H9 (cell line): ENCODE results near the gene EPN3. TPM values are rescaled to one million over a fixed set of nuclear protein-coding genes. Genes with fewer than 3 reads are reported as not detected.

Experiments
- DNase-seq: peaks from one replicate; pipeline ENCODE4 v3.0.0-alpha.2; 2017
- H2AFZ ChIP-seq: one replicate; pipeline ENCODE4 v1.6.1; 2013; ENCODE audit warnings: mild to moderate bottlenecking, low read length, control low read depth, moderate library complexity
- H2AK5ac ChIP-seq: 2 replicates; pipeline ENCODE4 v1.6.1; 2013; ENCODE audit warnings: low read length, control low read depth, mixed read lengths; ENCODE audit not compliant: insufficient read length
- H2BK120ac ChIP-seq: one replicate; pipeline ENCODE4 v1.6.1; 2013; ENCODE audit warnings: low read depth, mild to moderate bottlenecking, low read length, control low read depth, inconsistent platforms; ENCODE audit not compliant: poor library complexity, severe bottlenecking
- H2BK12ac ChIP-seq: 2 replicates; pipeline ENCODE4 v1.6.1; 2013; ENCODE audit warnings: low read length, control low read depth, mixed read lengths, low read depth; ENCODE audit not compliant: insufficient read length
- H2BK15ac ChIP-seq: 2 replicates; pipeline ENCODE4 v1.6.1; 2013; ENCODE audit warnings: low read depth, low read length, control low read depth
- H2BK20ac ChIP-seq: one replicate; pipeline ENCODE4 v1.6.1; 2013; ENCODE audit warnings: low read depth, mild to moderate bottlenecking, low read length, control low read depth, inconsistent platforms; ENCODE audit not compliant: poor library complexity, severe bottlenecking
- H2BK5ac ChIP-seq: 2 replicates; pipeline ENCODE4 v1.6.1; 2013; ENCODE audit warnings: low read length, control low read depth, mixed read lengths; ENCODE audit not compliant: insufficient read length
- H3K14ac ChIP-seq: 2 replicates; pipeline ENCODE4 v1.6.1; 2013; ENCODE audit warnings: low read length, control low read depth; ENCODE audit not compliant: insufficient read depth
- H3K18ac ChIP-seq: 2 replicates; pipeline ENCODE4 v1.6.1; 2013; ENCODE audit warnings: low read depth, mild to moderate bottlenecking, mixed read lengths, low read length, control low read depth; ENCODE audit not compliant: insufficient read length
- H3K23ac ChIP-seq: 2 replicates; pipeline ENCODE4 v1.6.1; 2013; ENCODE audit warnings: low read length, control low read depth, mixed read lengths, low read depth; ENCODE audit not compliant: insufficient read length
- H3K23me2 ChIP-seq: 2 replicates; pipeline ENCODE4 v1.6.1; 2013; ENCODE audit warnings: low read depth, mild to moderate bottlenecking, mixed read lengths, low read length, control low read depth; ENCODE audit not compliant: insufficient read length, poor library complexity, severe bottlenecking
- H3K27ac ChIP-seq: 2 replicates; pipeline ENCODE4 v1.5.1; 2013; ENCODE audit warnings: low read length, control low read depth, mixed read lengths, low read depth; ENCODE audit not compliant: insufficient read length
- H3K27me3 ChIP-seq: 2 replicates; pipeline ENCODE4 v1.6.1; 2013; ENCODE audit warnings: low read length, control low read depth, inconsistent platforms; ENCODE audit not compliant: insufficient read depth
- H3K4ac ChIP-seq: 2 replicates; pipeline ENCODE4 v1.6.1; 2013; ENCODE audit warnings: low read depth, mild to moderate bottlenecking, control low read depth, inconsistent platforms, low read length, moderate library complexity
- H3K4me1 ChIP-seq: 2 replicates; pipeline ENCODE4 v1.6.1; 2013; ENCODE audit warnings: low read length, control low read depth, inconsistent platforms; ENCODE audit not compliant: insufficient read depth
- H3K4me2 ChIP-seq: 2 replicates; pipeline ENCODE4 v1.6.1; 2013; ENCODE audit warnings: low read length, control low read depth, mixed read lengths; ENCODE audit not compliant: insufficient read length, insufficient read depth
- H3K56ac ChIP-seq: 2 replicates; pipeline ENCODE4 v1.6.1; 2013; ENCODE audit warnings: low read depth, mild to moderate bottlenecking, mixed read lengths, low read length, control low read depth; ENCODE audit not compliant: insufficient read length
- H3K79me1 ChIP-seq: 2 replicates; pipeline ENCODE4 v1.6.1; 2013; ENCODE audit warnings: low read depth, mild to moderate bottlenecking, moderate library complexity, low read length, control low read depth, inconsistent platforms; ENCODE audit not compliant: insufficient read depth, poor library complexity, severe bottlenecking
- H3K79me2 ChIP-seq: 2 replicates; pipeline ENCODE4 v1.6.1; 2013; ENCODE audit warnings: low read length, control low read depth, inconsistent platforms; ENCODE audit not compliant: insufficient read depth
- H3K9ac ChIP-seq: 2 replicates; pipeline ENCODE4 v1.6.1; 2013; ENCODE audit warnings: low read length, control low read depth, mixed read lengths; ENCODE audit not compliant: insufficient read length; ENCODE audit errors: extremely low read depth
- H3K9me3 ChIP-seq: one replicate; pipeline ENCODE4 v1.6.1; 2013; ENCODE audit warnings: low read depth, low read length, inconsistent platforms; ENCODE audit not compliant: control insufficient read depth
- H3T11ph ChIP-seq: one replicate; pipeline ENCODE4 v1.6.1; 2013; ENCODE audit warnings: mild to moderate bottlenecking, low read length, control low read depth, inconsistent platforms
- H4K20me1 ChIP-seq: one replicate; pipeline ENCODE4 v1.6.1; 2013; ENCODE audit not compliant: control insufficient read depth, insufficient read length, insufficient read depth
- H4K5ac ChIP-seq: 2 replicates; pipeline ENCODE4 v1.6.1; 2013; ENCODE audit warnings: low read depth, mild to moderate bottlenecking, mixed read lengths, low read length, control low read depth; ENCODE audit not compliant: insufficient read length
- H4K8ac ChIP-seq: replicated peaks from 2 replicates; pipeline ENCODE4 v1.6.1; 2013; ENCODE audit warnings: low read length, control low read depth, mixed read lengths, low read depth; ENCODE audit not compliant: insufficient read length
- H4K91ac ChIP-seq: 2 replicates; pipeline ENCODE4 v1.6.1; 2013; ENCODE audit warnings: low read depth, mild to moderate bottlenecking, moderate library complexity, mixed read lengths, low read length, control low read depth; ENCODE audit not compliant: insufficient read length
- H3K27ac Mint-ChIP-seq, 3 experiments: 2 replicates in 2 of 3; 3 replicates in 1 of 3; pipeline ENCODE4 v1.8.0; 2020 to 2021; ENCODE audit warnings: mixed read lengths in 3 of 3, mild to moderate bottlenecking in 1 of 3, moderate library complexity in 1 of 3
- H3K27me3 Mint-ChIP-seq: 2 replicates; pipeline ENCODE4 v1.8.0; 2021; ENCODE audit warnings: low read depth, mild to moderate bottlenecking, moderate library complexity, mixed read lengths
- H3K36me3 Mint-ChIP-seq, 3 experiments: 2 replicates in 2 of 3; 3 replicates in 1 of 3; pipeline ENCODE4 v1.8.0; 2020 to 2021; ENCODE audit warnings: low read depth in 3 of 3, mixed read lengths in 3 of 3; ENCODE audit not compliant: insufficient read depth in 1 of 3
- H3K4me1 Mint-ChIP-seq, 2 experiments: 2 replicates each; pipeline ENCODE4 v1.8.0; 2020; ENCODE audit warnings: mixed read lengths in 2 of 2
- H3K4me3 Mint-ChIP-seq, 2 experiments: 2 replicates in 1 of 2; 3 replicates in 1 of 2; pipeline ENCODE4 v1.8.0; 2020 to 2021; ENCODE audit warnings: mild to moderate bottlenecking in 2 of 2, mixed read lengths in 2 of 2, moderate library complexity in 1 of 2
- H3K9me3 Mint-ChIP-seq, 2 experiments: 2 replicates in 1 of 2; 3 replicates in 1 of 2; pipeline ENCODE4 v1.8.0; 2020; ENCODE audit warnings: mild to moderate bottlenecking in 2 of 2, mixed read lengths in 2 of 2, moderate library complexity in 1 of 2
- WGBS: extraction: QIAGEN DNeasy Blood & Tissue Kit; methylation state at CpG from one replicate; pipeline ENCODE4 v1.1.7; 2013; ENCODE audit warnings: missing lambda C conversion rate, low lambda C conversion rate, mixed read lengths; ENCODE audit not compliant: insufficient read length; ENCODE audit errors: extremely low coverage; 5-methylcytosine and 5-hydroxymethylcytosine counted together
- total RNA-seq: library from RNA; stranded (reverse); gene quantifications from 2 replicates; pipeline ENCODE4 v1.2.1, GENCODE V29; 2021
- TF ChIP-seq, protein P1 (sequence below): fragments of 200-600 bp; sonication (generic); conservative IDR thresholded peaks from 3 replicates; pipeline ENCODE4 v1.8.0; 2021; ENCODE audit warnings: antibody characterized with exemption, mild to moderate bottlenecking

The EPN3 gene
- total RNA-seq, 1 experiment from 2014 or later: 1.9 TPM

- Histone ChIP-seq H2BK20ac (no peak overlapping the region), H3K79me2 (no peaks in the 10 kb centered on the region), H4K91ac (no peak overlapping the region), H4K8ac (no peak overlapping the region), H4K20me1 (peaks cover 2% of the 10 kb centered on the region), H3K27ac (no peak overlapping the region), H3K27me3 (no peaks in the 10 kb centered on the region; the same call in 1 of the 2 replicates), H3K4me1 (no peaks in the 10 kb centered on the region; the same call in 1 of the 2 replicates), H3K9ac (no peak overlapping the region), H2BK120ac (no peak overlapping the region), H3K18ac (no peak overlapping the region), H2AFZ (no peak overlapping the region), H2BK12ac (no peak overlapping the region), H4K5ac (no peak overlapping the region), H3K14ac (no peak overlapping the region; the same call in 1 of the 2 replicates), H3K23ac (no peak overlapping the region), H2BK5ac (no peak overlapping the region), H3K79me1 (no peaks in the 10 kb centered on the region), H3T11ph (no peak overlapping the region), H3K9me3 (no peaks in the 10 kb centered on the region), H3K23me2 (no peaks in the 10 kb centered on the region), H2BK15ac (no peak overlapping the region), H3K4ac (no peak overlapping the region), H3K56ac (no peak overlapping the region), H3K4me2 (no peak overlapping the region), H2AK5ac (no peak overlapping the region)
- TF ChIP-seq, protein P1, sequence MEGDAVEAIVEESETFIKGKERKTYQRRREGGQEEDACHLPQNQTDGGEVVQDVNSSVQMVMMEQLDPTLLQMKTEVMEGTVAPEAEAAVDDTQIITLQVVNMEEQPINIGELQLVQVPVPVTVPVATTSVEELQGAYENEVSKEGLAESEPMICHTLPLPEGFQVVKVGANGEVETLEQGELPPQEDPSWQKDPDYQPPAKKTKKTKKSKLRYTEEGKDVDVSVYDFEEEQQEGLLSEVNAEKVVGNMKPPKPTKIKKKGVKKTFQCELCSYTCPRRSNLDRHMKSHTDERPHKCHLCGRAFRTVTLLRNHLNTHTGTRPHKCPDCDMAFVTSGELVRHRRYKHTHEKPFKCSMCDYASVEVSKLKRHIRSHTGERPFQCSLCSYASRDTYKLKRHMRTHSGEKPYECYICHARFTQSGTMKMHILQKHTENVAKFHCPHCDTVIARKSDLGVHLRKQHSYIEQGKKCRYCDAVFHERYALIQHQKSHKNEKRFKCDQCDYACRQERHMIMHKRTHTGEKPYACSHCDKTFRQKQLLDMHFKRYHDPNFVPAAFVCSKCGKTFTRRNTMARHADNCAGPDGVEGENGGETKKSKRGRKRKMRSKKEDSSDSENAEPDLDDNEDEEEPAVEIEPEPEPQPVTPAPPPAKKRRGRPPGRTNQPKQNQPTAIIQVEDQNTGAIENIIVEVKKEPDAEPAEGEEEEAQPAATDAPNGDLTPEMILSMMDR: no peak
- no peak for DNase-seq
- WGBS: no CpG with 5 or more reads among the region's 7 CpGs
- Mint-ChIP-seq H3K36me3 (peaks cover 0 to 4% (median 0%) of the 10 kb centered on the region in 3 experiments; a peak in 3 of 7 replicates), H3K4me3 (no peak overlapping the region), H3K27ac (no peak overlapping the region), H3K27me3 (peaks cover 21% of the 10 kb centered on the region), H3K4me1 (peaks cover 23 to 40% of the 10 kb centered on the region in 2 experiments), H3K9me3 (no peaks in the 10 kb centered on the region)
Measured at GRCh38 chr17:50579399-50579798, 46.9 kb downstream of the EPN3 start.
